HUDEP-2 (cell line): ENCODE results near the gene RABGAP1L.
"Not testable (repeated sequence)": the region's sequence is repeated elsewhere in the genome, so short reads cannot be mapped to it uniquely, and the experiment has no call there.

Source experiments
- DNase-seq, 76 experiments: peaks; one replicate each; lab custom pipeline; 2025; ENCODE audit not compliant: unreplicated experiment in 76 of 76; lab: John Stamatoyannopoulos, UW

The RABGAP1L gene

GRCh38 chr1:174352883-174353608 lies 193.7 kb downstream of the RABGAP1L start:
- DNase-seq = no peak

GRCh38 chr1:174358344-174358743 lies 199.0 kb downstream of the RABGAP1L start:
- DNase-seq = peak in 37 of 76 experiments; percentile 1 to 70 (median 20)

GRCh38 chr1:174358786-174359453 lies 199.6 kb downstream of the RABGAP1L start:
- no peak for DNase-seq

- no peak for DNase-seq
Observed at GRCh38 chr1:174359454-174359805, 200.1 kb downstream of the RABGAP1L start.

GRCh38 chr1:174364996-174365736 lies 205.8 kb downstream of the RABGAP1L start:
- DNase-seq = no peak

GRCh38 chr1:174366946-174367345 lies 207.6 kb downstream of the RABGAP1L start:
- DNase-seq = no peak

- DNase-seq = no peak
Observed at GRCh38 chr1:174367892-174368291, 208.6 kb downstream of the RABGAP1L start.

GRCh38 chr1:174376030-174376429 lies 216.7 kb downstream of the RABGAP1L start:
- DNase-seq = no peak

- DNase-seq = no peak
Observed at GRCh38 chr1:174391716-174392115, 232.4 kb downstream of the RABGAP1L start.

- peak in 61 of 76 experiments; percentile 2 to 61 (median 20) for DNase-seq
Observed at GRCh38 chr1:174393885-174394284, 234.6 kb downstream of the RABGAP1L start.

- DNase-seq = no peak
Observed at GRCh38 chr1:174397261-174397660, 237.9 kb downstream of the RABGAP1L start.

- DNase-seq = no peak
Observed at GRCh38 chr1:174398246-174398645, 238.9 kb downstream of the RABGAP1L start.

GRCh38 chr1:174399211-174399610 lies 239.9 kb downstream of the RABGAP1L start:
- no peak for DNase-seq

- no peak for DNase-seq
Observed at GRCh38 chr1:174401075-174401474, 241.8 kb downstream of the RABGAP1L start.

- no peak for DNase-seq
Observed at GRCh38 chr1:174405219-174405618, 245.9 kb downstream of the RABGAP1L start.

GRCh38 chr1:174406421-174406820 lies 247.1 kb downstream of the RABGAP1L start:
- no peak for DNase-seq

GRCh38 chr1:174407665-174408064 lies 248.3 kb downstream of the RABGAP1L start:
- no peak for DNase-seq

- no peak for DNase-seq
Observed at GRCh38 chr1:174408146-174408545, 248.8 kb downstream of the RABGAP1L start.

GRCh38 chr1:174409801-174410200 lies 250.5 kb downstream of the RABGAP1L start:
- DNase-seq = not testable (repeated sequence)

GRCh38 chr1:174413632-174414031 lies 254.3 kb downstream of the RABGAP1L start:
- no peak for DNase-seq

GRCh38 chr1:174414203-174414602 lies 254.9 kb downstream of the RABGAP1L start:
- DNase-seq = no peak

- DNase-seq = no peak
Observed at GRCh38 chr1:174415506-174415905, 256.2 kb downstream of the RABGAP1L start.
